Measurements from ENCODE around the gene SPAG17. TPM values are rescaled to one million over a fixed set of nuclear protein-coding genes. Genes with fewer than 3 reads are reported as not detected.

Gene SPAG17
- total RNA-seq, 1 donor from 2014 or later = not detected

- intact Hi-C loops (cut with micrococcal nuclease) = no loop called here
These were observed 66.1 kb downstream of the SPAG17 start for GRCh38 chr1:118118873-118119463.

- intact Hi-C loops (cut with micrococcal nuclease) = no loop called here
These were observed 66.6 kb downstream of the SPAG17 start for GRCh38 chr1:118118469-118118868.

DNA sequence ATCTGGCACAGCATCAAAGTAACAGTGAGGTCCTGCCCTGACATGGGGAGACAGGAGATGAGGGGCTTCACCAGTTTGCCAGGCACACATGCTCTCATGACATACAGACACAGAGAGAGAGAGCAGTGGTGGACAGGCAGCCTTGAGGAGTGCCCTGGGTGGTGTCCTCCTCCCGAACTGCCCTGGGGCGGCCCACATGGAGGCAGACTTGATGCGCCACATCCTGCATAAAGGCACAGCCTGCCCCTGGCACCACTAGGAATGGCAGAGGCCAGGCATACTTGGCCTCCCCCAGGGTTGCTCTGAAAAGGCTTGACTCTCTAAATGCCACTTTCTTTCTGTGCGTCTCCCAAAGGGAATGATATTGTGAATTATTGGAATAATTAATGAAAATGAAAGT lies 67.5 kb downstream of the SPAG17 start:
- intact Hi-C loops (cut with micrococcal nuclease) = no loop called here

- intact Hi-C loops (cut with micrococcal nuclease) = no loop called here
These were observed 68.1 kb downstream of the SPAG17 start for GRCh38 chr1:118116909-118117308.

- intact Hi-C loops (cut with micrococcal nuclease) = no loop called here
These were observed 68.6 kb downstream of the SPAG17 start for GRCh38 chr1:118116401-118116800.

DNA sequence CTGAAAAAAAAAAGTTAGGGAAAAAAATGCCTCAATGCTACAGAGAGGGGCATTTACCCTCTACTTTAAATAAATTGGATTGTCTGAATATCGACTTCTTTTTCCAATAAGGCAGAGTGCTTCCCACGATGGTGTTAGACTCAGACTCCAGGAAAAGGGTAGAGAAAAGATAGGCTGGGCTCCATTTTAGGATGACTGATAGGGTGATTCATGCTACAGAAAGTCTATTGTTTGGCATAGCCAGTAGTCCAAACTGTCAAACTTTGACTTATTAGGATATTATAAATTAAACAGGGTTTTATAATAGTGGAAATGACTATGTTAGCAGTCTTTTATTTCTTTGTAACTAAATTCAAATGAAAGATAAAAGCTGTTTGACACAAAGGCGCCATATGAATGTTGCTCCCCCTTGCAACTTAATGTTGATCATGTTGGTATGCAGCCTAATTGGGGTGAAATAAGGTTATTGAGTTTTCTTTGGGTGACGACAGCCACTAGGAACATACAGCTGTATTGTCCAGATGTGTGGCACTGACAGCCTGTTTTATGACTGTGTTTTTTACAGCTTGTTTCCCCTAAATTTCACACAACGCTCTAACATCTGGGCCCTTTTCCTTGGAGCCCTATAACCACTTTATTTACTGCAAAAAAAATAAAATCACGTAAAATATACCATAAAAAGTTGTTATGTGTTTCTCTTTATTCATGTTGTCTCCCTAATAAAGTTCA lies 69.3 kb downstream of the SPAG17 start:
- intact Hi-C loops (cut with micrococcal nuclease) = no loop called here

DNA sequence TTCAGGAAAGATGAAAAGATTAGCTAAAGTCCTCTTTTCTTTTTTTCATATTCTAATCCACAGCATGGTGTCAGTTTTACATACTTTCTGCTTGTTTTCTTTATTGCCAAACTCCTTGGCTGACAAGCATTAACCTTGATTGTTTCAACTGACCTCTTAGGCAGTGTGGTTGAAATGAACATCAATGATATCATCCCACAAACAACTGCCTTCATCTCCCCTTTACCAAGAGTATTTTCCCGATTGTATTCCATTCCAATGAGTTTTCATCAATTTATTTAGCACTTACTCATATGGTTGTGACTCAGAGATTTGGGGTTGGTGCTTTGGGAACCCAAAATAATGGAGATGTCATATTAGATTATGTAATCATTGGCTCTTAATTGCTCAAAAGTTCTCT lies 71.8 kb downstream of the SPAG17 start:
- intact Hi-C loops (cut with micrococcal nuclease) = no loop called here

DNA sequence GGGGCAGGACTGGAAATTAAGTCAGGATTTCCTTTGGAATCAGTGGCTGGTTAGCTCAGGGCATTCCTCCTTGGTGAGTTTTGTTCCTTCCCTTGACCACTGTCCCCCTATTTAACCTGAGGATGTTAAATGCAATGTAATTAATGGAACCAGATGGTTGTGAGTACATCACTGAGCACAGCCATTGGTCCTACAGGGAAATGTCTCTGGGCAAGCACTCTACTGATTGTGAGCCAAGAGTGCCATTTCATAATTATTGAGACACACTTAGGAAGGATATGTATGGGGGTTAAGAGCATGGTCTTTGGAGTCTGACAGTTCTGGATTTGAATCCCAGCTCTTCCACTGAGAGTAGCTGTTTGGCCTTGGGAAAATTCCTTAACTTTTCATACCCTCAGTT lies 74.4 kb downstream of the SPAG17 start:
- intact Hi-C loops (cut with micrococcal nuclease) = no loop called here

GRCh38 chr1:118104951-118105350 lies 80.1 kb downstream of the SPAG17 start:
- intact Hi-C loops (cut with micrococcal nuclease) = no loop called here

- intact Hi-C loops (cut with micrococcal nuclease) = no loop called here
These were observed 82.6 kb downstream of the SPAG17 start for GRCh38 chr1:118102445-118102844.

GRCh38 chr1:118101999-118102398 lies 83.0 kb downstream of the SPAG17 start:
- intact Hi-C loops (cut with micrococcal nuclease) = no loop called here

GRCh38 chr1:118101515-118101844 lies 83.5 kb downstream of the SPAG17 start:
- intact Hi-C loops (cut with micrococcal nuclease) = no loop called here

- intact Hi-C loops (cut with micrococcal nuclease) = no loop called here
These were observed 84.1 kb downstream of the SPAG17 start for GRCh38 chr1:118100686-118101514.

- intact Hi-C loops (cut with micrococcal nuclease) = no loop called here
These were observed 85.3 kb downstream of the SPAG17 start for GRCh38 chr1:118099686-118100085.

DNA sequence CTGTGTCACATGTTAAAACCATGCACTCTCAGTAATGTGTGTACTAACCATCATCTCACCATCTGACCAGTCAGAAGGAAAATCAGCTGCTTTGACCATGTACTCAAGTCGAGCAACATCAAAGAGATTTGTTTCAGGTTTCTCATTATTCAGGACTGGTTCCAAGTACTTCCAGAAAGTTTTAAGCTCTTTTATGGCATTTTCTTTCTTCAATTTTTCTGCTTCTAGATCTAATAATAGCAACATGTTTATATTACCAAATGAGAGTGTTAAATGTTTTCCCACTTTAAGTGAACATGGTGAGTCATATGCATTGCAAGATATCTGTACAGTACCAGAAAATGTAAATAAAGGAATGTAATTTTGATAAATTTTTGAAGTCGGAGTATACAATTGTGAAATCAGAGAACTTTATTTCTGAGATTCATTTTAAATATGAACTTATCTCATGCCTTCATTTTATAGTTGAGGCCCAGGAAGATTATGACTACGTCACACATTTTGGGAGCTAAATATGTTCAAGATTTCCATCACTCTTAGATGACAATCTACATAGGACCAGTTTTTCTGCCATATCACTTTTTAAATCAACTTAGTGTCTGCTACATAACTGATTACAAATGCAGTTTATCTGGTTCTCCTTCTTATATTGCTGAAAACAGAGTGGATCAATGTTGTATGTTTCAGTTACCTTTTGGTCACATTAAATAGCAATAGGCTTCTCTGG lies 87.2 kb downstream of the SPAG17 start:
- intact Hi-C loops (cut with micrococcal nuclease) = no loop called here

DNA sequence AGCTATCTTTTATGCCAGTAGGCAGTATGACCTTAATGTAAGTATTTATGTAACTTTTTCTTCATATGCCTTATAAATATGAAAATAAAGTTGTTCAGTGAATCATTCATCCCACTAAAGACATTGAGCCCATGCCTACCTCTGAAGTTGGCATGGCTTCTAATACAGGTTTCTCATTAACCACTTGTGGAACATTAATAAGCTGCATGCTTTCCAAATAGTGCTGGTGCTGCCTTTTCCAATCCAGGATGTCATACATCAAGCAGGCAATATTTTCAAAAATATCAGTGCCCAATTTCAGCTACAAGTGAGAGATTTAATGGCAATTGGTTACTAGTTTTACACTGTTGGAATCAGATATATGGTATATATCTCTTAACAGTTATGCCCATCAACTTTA lies 92.0 kb downstream of the SPAG17 start:
- intact Hi-C loops (cut with micrococcal nuclease) = no loop called here

DNA sequence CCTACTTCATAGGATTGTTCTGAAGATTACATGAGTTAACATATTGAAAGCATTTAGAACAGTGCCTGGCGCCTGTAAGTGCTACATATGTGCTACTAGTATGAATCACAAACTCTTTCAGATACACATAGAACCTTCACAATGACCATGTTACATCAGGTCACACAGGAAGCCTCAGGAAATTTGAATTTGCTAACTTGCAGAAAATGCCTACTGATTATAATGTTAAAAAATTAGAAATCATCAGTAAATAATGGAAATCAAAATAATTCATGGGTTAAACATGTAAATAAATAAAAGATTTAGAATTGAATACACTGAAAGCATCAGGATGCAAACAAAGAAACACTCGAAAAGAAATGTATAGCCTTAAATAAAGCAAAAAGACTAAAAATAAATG lies 94.9 kb downstream of the SPAG17 start:
- intact Hi-C loops (cut with micrococcal nuclease) = no loop called here

DNA sequence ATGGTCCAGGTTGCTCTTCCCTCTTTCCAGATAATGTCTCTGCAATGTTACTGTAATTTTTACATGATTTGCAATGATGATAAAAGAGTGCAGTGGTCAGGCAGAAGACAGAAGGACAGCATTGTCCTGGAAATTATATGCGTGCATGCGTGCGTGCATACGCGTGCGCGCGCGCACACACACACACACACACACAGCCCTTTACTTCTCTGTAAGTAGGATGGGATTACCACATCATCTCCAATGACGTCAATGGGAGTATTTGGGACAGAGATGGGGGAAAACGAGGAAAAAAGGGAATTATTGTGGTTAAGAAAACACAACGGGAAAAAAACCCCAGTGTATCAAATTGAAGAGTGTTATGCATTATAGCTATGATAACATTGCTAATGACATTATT lies 99.7 kb downstream of the SPAG17 start:
- intact Hi-C loops (cut with micrococcal nuclease) = no loop called here

DNA sequence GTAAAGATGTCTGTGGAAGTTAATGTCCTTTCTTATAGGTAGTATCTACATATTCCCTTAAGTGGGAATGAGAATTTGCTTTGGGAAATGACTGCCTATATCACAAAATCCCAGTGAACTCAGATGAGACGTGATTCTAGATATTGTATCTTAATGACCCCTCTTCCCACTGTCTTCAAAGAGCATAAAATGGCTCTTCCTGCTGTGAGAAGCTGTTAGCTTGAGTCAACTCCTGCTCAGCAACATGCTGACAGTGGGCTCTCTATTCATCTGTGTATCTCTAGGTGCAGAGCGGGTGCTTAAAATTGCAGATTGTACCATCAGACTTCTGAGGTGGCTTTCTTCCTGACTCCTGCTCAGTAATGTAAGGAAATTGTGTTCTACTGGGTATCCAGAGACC lies 100.6 kb downstream of the SPAG17 start:
- intact Hi-C loops (cut with micrococcal nuclease) = no loop called here

- intact Hi-C loops (cut with micrococcal nuclease) = no loop called here
These were observed 102.0 kb downstream of the SPAG17 start for GRCh38 chr1:118082984-118083383.

DNA sequence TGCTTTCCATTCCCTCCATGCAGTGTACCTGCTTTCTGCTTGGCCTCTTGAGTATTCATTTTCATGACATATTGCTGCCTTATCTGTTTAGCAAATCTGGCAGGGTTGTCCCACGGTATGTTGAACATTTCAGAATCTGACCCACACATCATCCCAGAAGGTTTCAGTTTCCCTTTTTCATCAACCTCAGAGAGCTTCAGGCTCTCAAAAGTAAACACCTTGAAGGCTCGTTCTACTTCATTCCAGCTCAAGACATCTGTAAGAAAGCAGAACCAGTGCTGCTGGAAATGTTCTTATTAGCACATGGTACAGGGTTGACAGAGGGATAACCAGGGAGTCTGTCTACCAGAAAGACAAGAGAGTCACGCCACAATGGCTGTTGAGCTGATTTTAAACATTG lies 103.6 kb downstream of the SPAG17 start:
- intact Hi-C loops (cut with micrococcal nuclease) = no loop called here

All from T-helper 1 cell treated with Interleukin-12 subunit alpha and Interleukin-12 subunit beta and Interleukin-4 antibody, amounts not matched to agents 30 ng/mL and 1 ng/mL, for 36 hours (primary cell).